GM06990 (cell line): ENCODE results near the gene INS.

Experiments
- DNase-seq: peaks from one replicate; pipeline ENCODE4 v3.0.0-alpha.2; 2011; ENCODE audit not compliant: insufficient read length; ENCODE audit errors: extremely low read depth
- H3K27me3 ChIP-seq: replicated peaks from 2 replicates; pipeline ENCODE4 v1.6.0; 2011; ENCODE audit warnings: low read length; ENCODE audit not compliant: control insufficient read depth, insufficient read depth
- H3K36me3 ChIP-seq: 2 replicates; pipeline ENCODE4 v1.5.1; 2011; ENCODE audit warnings: low read length; ENCODE audit not compliant: control insufficient read depth, insufficient read depth
- H3K4me3 ChIP-seq: replicated peaks from 2 replicates; pipeline ENCODE4 v1.5.1; 2011; ENCODE audit warnings: low read depth, mild to moderate bottlenecking, control low read depth, low read length
- TF ChIP-seq, protein P1 (sequence below): IDR thresholded peaks from 2 replicates; pipeline ENCODE4 v1.5.1; 2011; ENCODE audit warnings: low read length, control low read depth, mild to moderate bottlenecking, inconsistent platforms; ENCODE audit not compliant: insufficient read depth, poor library complexity, severe bottlenecking

Gene INS

DNA sequence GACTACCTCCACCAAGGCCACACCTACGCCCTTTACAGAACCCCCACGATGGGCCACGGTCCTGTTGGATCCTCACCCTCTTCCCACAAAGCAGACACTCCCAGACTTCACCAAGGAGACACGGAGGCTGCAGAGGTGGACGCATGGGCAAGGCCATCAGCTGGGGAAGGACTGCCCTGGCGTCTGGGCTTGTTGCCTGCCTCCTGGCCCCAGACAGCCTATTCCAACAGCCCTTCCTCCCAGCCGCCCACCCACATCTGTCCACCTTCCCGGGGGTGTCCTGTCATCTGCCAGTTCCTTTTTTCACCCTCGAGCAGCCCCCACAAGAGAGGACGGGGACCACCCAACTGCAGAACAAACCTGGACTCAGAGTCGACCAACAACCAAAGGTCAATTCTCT, 39.5 kb upstream of the INS start:
- H3K27me3 ChIP-seq, result no peaks in the 10 kb centered on the region; the same call in 1 of the 2 replicates
- DNase-seq, result no peak
- TF ChIP-seq, protein P1, sequence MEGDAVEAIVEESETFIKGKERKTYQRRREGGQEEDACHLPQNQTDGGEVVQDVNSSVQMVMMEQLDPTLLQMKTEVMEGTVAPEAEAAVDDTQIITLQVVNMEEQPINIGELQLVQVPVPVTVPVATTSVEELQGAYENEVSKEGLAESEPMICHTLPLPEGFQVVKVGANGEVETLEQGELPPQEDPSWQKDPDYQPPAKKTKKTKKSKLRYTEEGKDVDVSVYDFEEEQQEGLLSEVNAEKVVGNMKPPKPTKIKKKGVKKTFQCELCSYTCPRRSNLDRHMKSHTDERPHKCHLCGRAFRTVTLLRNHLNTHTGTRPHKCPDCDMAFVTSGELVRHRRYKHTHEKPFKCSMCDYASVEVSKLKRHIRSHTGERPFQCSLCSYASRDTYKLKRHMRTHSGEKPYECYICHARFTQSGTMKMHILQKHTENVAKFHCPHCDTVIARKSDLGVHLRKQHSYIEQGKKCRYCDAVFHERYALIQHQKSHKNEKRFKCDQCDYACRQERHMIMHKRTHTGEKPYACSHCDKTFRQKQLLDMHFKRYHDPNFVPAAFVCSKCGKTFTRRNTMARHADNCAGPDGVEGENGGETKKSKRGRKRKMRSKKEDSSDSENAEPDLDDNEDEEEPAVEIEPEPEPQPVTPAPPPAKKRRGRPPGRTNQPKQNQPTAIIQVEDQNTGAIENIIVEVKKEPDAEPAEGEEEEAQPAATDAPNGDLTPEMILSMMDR, result no peak
- H3K36me3 ChIP-seq, result no peaks in the 10 kb centered on the region
- no peak overlapping the region for H3K4me3 ChIP-seq

GRCh38 chr11:2199466-2200341, 38.7 kb upstream of the INS start:
- Histone ChIP-seq H3K27me3 (no peaks in the 10 kb centered on the region; the same call in 1 of the 2 replicates), H3K36me3 (no peaks in the 10 kb centered on the region), H3K4me3 (no peak overlapping the region)
- TF ChIP-seq, protein P1, result no peak
- no peak for DNase-seq

GRCh38 chr11:2198621-2199365, 37.8 kb upstream of the INS start:
- TF ChIP-seq, protein P1, result no peak
- H3K36me3 ChIP-seq, result no peaks in the 10 kb centered on the region
- H3K27me3 ChIP-seq, result no peaks in the 10 kb centered on the region; the same call in 1 of the 2 replicates
- H3K4me3 ChIP-seq, result no peak overlapping the region
- DNase-seq, result no peak

DNA sequence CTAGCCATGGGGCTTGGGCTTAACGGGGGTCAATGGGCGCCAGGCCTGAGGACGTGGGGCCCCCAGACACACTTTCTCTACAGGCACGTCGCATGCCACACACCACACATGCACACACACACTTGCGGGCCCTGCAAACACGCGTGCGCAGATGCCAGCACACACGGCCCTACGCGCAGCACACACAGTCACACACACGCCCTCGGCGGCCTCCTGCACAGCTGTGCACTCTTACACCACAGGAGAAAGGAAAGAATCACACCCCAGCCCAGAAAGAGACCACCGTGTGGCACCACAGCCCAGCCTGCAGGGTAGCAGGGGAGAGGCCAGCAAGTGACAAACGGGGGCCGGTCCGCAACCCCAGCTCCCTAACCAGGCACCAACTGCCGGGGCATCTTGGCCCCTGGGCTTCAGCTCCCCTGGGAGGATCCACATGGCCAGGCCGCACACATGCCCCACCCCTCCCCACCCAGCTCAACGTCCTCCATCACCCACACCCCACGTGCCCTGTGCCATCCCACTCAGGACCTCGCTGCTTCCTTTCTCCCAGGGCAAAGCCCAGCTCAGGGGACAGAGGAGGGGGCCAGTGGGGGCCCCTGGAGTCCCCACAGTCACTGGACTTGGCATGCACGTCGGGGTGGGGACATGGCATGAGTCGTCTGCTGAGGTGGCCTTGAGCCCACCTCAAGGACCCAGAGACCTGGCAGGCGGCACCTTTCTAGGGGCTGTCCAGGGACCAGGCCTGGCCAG, 36.9 kb upstream of the INS start:
- no peaks in the 10 kb centered on the region for H3K36me3 ChIP-seq
- TF ChIP-seq, protein P1, result no peak
- no peak for DNase-seq
- no peak overlapping the region for H3K4me3 ChIP-seq
- no peaks in the 10 kb centered on the region; the same call in 1 of the 2 replicates for H3K27me3 ChIP-seq

DNA sequence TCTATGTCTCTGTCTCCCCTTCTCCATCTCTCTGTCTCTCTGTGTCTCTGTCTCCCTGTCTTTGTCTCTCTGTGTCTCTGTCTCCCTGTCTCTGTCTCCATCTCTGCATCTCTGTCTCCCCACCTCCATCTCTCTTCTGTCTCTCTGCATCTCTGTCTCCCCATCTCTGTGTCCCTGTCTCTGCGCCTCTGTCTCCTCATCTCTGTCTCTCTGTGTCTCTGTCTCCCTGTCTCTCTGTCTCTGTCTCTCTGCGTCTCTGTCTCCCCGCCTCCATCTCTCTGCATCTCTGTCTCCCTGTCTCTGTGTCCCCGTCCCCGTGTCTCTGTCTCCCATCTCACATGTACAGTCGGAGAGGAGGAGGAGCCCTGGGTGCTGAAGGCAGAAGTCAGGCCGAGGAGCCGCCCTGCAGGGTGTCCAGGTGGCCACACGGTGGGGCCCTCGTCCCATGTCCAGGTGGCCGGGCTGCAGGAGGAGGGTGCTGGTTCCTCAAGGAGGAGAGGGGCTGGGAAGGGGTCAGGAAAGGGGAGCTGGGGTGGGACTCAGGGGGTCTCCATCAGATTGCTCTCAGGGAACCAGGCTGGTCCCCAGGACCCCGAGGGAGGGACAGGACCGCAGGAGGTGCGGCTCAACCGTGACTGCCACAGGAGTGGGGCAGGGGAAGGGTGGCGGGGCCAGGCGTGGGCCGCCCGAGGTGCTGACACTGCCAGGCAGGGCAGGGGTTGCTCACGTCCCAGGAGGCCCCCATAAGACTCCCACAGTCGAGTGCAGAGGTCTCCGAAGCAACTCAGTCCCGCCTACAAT, 36.2 kb upstream of the INS start:
- peak; percentile 34 for DNase-seq
- Histone ChIP-seq H3K4me3 (no peak overlapping the region), H3K36me3 (no peaks in the 10 kb centered on the region), H3K27me3 (no peaks in the 10 kb centered on the region; the same call in 1 of the 2 replicates)
- TF ChIP-seq, protein P1, result peak; percentile 85
